Measurements from ENCODE around the gene THSD4. TPM values are rescaled to one million over a fixed set of nuclear protein-coding genes. Genes with fewer than 3 reads are reported as not detected.

Gene THSD4
- total and polyA plus RNA-seq, 7 donors = 1.4 to 7.8 (median 2.2) TPM

GRCh38 chr15:71728881-71729280, 613.6 kb downstream of the THSD4 start:
- no peaks in the 10 kb centered on the region for H3K36me3 ChIP-seq
- H3K27me3 ChIP-seq = no peaks in the 10 kb centered on the region
- intact Hi-C loops (cut with DNase I) = no loop called here
- DNase-seq = no peak
- peaks cover 0 to 4% (median 0%) of the 10 kb centered on the region in 4 donors for H3K4me1 ChIP-seq
- 18 to 60% methylated on average over 3 of the region's 3 CpGs for WGBS, 2 donors
- H3K4me3 ChIP-seq = no peak overlapping the region
- no peak overlapping the region for H3K27ac ChIP-seq
- H3K9me3 ChIP-seq = no peaks in the 10 kb centered on the region
- TF ChIP-seq POLR2AphosphoS5 (IDR thresholded peaks at IDR 0.05) (no peak), POLR2A (IDR thresholded peaks at IDR 0.05) (no peak), EP300 (IDR thresholded peaks at IDR 0.05) (no peak)
- TF ChIP-seq, protein P1, sequence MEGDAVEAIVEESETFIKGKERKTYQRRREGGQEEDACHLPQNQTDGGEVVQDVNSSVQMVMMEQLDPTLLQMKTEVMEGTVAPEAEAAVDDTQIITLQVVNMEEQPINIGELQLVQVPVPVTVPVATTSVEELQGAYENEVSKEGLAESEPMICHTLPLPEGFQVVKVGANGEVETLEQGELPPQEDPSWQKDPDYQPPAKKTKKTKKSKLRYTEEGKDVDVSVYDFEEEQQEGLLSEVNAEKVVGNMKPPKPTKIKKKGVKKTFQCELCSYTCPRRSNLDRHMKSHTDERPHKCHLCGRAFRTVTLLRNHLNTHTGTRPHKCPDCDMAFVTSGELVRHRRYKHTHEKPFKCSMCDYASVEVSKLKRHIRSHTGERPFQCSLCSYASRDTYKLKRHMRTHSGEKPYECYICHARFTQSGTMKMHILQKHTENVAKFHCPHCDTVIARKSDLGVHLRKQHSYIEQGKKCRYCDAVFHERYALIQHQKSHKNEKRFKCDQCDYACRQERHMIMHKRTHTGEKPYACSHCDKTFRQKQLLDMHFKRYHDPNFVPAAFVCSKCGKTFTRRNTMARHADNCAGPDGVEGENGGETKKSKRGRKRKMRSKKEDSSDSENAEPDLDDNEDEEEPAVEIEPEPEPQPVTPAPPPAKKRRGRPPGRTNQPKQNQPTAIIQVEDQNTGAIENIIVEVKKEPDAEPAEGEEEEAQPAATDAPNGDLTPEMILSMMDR (IDR thresholded peaks at IDR 0.05) = no peak

GRCh38 chr15:71729319-71729718, 614.0 kb downstream of the THSD4 start:
- WGBS, 2 donors = 28 to 56% methylated on average over 2 of the region's 2 CpGs
- H3K9me3 ChIP-seq = no peaks in the 10 kb centered on the region
- intact Hi-C loops (cut with DNase I) = no loop called here
- H3K27ac ChIP-seq = no peak overlapping the region
- peaks cover 0 to 4% (median 0%) of the 10 kb centered on the region in 4 donors for H3K4me1 ChIP-seq
- no peak for TF ChIP-seq POLR2AphosphoS5 (IDR thresholded peaks at IDR 0.05)
- no peaks in the 10 kb centered on the region for H3K36me3 ChIP-seq
- H3K4me3 ChIP-seq = no peak overlapping the region
- no peaks in the 10 kb centered on the region for H3K27me3 ChIP-seq
- no peak for DNase-seq

GRCh38 chr15:71730277-71731144, 615.2 kb downstream of the THSD4 start:
- Histone ChIP-seq H3K27ac (no peak overlapping the region), H3K4me3 (no peak overlapping the region), H3K4me1 (peaks cover 0 to 4% (median 0%) of the 10 kb centered on the region in 4 donors), H3K36me3 (no peaks in the 10 kb centered on the region), H3K9me3 (no peaks in the 10 kb centered on the region), H3K27me3 (no peaks in the 10 kb centered on the region)
- DNase-seq = no peak
- TF ChIP-seq POLR2AphosphoS5 (IDR thresholded peaks at IDR 0.05) = no peak
- TF ChIP-seq, protein P1 (IDR thresholded peaks at IDR 0.05) = peak; percentile 15 to 72 (median 62)
- WGBS, 2 donors = 51 to 52% methylated on average over 15 of the region's 15 CpGs
- intact Hi-C loops (cut with DNase I) = loop anchor here (1.0 kb wide), 1 partner anchor 282 kb away; no protein-coding TSS in a partner anchor

DNA sequence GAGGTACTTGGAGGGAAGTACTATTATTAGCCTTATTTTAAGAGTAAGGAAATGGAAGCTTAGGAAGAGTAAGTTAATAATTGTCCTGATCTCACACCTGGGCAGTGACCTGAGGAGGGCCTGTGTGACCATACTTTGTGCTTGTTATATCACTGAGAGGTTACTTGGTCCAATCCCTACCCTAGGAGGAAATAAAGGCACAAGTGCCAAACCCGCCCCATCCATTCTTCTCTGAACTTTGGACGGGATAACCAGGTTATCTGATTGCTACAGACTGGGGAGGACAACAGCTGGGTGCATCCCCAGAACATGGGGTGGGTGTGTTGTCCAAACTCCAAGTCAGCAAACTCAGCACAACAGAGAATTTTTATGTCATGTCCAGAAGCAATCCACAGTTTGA, 617.4 kb downstream of the THSD4 start:
- intact Hi-C loops (cut with DNase I) = no loop called here

DNA sequence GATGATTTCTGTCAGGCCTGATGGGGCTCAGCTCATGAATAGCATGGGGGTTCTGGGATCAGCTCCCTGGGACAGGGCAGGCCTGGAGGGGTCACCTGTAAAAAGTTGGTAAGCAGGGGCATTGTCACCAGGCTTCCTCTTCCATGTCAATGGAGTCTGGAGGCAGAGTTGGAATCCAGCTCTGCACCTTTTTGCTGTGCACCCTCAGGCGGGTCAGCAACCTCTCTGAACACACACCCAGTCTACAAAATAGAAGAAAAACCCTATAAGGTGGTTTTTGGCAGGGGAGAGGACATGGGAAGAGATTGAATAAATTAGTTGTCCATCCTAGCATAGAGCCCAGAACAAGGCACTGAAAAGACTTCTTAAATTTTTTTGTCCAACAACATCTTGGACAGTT, 617.9 kb downstream of the THSD4 start:
- H3K27ac ChIP-seq = no peak overlapping the region
- peaks cover 0 to 4% (median 0%) of the 10 kb centered on the region in 4 donors for H3K4me1 ChIP-seq
- no peaks in the 10 kb centered on the region for H3K27me3 ChIP-seq
- no peaks in the 10 kb centered on the region for H3K9me3 ChIP-seq
- intact Hi-C loops (cut with DNase I) = no loop called here
- no peaks in the 10 kb centered on the region for H3K36me3 ChIP-seq
- H3K4me3 ChIP-seq = no peak overlapping the region
- 89 to 96% methylated on average over 1 of the region's 1 CpG for WGBS, 2 donors
- TF ChIP-seq EP300 (IDR thresholded peaks at IDR 0.05) (no peak), POLR2AphosphoS5 (IDR thresholded peaks at IDR 0.05) (no peak), POLR2A (IDR thresholded peaks at IDR 0.05) (no peak)
- TF ChIP-seq, protein P1 (IDR thresholded peaks at IDR 0.05) = no peak
- DNase-seq = no peak

More for the DNA sequence above, 617.4 kb downstream of the THSD4 start:
- DNase-seq = no peak
- Histone ChIP-seq H3K27me3 (no peaks in the 10 kb centered on the region), H3K9me3 (no peaks in the 10 kb centered on the region), H3K27ac (no peak overlapping the region), H3K36me3 (no peaks in the 10 kb centered on the region), H3K4me1 (peaks cover 0 to 4% (median 0%) of the 10 kb centered on the region in 4 donors), H3K4me3 (no peak overlapping the region)
- 22 to 60% methylated on average over 2 of the region's 2 CpGs for WGBS, 2 donors
- TF ChIP-seq EP300 (IDR thresholded peaks at IDR 0.05) = no peak
- no peak for TF ChIP-seq POLR2A (IDR thresholded peaks at IDR 0.05)
- TF ChIP-seq, protein P1 (IDR thresholded peaks at IDR 0.05) = no peak
- no peak for TF ChIP-seq POLR2AphosphoS5 (IDR thresholded peaks at IDR 0.05)

Measured in sigmoid colon (tissue), 7 donors.